GM21367 (cell line): Measurements from ENCODE around the gene GGTA1.

ENCODE experiments used
- ATAC-seq: cut with Tn5 transposase; IDR thresholded peaks from one replicate; pipeline ENCODE4 v1.9.1; 2021; ENCODE audit not compliant: unreplicated experiment

The GGTA1 gene

DNA sequence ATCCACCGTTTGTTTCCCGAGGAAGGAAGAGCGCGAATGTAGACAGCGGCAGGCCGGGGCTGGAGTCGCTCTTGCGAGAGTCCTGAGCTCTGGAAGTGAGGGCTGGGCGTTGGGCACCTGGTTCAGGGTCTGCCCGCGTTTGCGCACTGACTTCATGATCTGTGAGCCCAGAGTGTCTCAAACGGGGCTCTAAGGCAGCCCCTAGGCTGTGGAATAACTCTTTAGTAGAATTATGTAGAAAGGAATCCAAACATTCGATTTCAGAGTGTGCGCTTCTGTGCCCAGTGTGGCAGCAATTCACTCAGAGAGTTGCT is 478 bp upstream of the GGTA1 start:
- no peak for ATAC-seq

DNA sequence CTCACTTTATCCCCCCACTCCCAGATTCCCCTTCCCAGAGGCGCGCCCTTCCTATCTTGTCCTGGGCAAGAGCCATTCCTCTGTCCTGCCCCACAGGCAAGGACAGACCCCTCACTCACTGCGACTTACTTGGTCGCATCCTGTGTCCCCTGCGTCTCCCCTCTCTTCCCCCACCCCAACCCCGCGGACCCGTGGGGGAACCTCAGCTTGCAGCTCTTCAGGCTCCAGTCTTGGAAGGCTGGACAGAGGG is 542 bp downstream of the GGTA1 start:
- ATAC-seq: no peak

DNA sequence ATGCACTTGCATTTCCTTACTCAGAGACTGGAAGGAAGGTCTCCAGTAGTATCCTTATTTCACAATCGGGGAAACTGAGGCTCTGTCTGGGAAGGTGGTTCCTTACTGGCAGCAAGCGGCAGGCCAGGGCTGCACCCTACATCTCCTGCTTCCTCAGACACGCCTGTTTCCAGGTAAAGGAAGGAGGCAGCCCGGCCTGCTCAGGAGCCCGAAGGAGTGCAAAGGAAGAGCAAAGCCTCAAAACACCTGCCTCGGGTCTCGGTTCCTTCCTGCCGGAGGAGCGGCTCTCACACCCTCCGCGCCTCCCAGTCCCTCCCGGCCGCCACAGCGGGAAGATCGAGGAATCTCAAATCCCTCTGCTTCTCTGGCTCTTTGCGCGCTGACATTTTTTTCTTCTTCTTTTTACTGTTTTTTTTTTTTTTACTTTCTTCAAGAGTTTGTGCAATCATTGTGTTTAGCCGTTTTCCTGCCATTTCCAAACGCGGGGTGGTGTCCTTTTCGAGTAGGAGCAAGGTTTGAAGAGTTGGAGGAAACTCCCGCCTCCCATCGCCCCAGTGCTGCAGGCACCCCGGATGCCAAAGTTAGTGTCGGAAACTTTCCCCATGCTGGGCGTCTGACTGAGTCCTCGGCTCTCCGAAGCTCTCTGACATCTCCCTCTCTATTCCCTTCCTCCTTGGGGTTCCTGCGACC is 1.0 kb downstream of the GGTA1 start:
- ATAC-seq: no peak

DNA sequence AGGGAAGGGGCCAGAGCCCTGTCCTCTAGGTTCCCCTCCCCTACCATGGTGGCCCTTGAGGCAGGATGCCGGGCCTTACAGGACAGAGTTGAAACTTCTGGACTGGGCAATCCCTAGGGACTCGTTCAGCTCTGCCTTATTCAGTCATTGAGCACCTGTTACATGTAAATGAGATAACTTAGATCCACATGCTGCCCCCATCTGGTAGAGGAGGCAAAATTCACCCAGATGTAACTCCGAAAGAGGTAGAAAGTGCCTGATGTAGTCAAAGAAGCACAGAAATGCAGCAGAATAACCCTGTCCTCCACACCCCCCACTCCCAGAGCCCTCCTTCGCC is 1.5 kb downstream of the GGTA1 start:
- ATAC-seq: peak; percentile 70

DNA sequence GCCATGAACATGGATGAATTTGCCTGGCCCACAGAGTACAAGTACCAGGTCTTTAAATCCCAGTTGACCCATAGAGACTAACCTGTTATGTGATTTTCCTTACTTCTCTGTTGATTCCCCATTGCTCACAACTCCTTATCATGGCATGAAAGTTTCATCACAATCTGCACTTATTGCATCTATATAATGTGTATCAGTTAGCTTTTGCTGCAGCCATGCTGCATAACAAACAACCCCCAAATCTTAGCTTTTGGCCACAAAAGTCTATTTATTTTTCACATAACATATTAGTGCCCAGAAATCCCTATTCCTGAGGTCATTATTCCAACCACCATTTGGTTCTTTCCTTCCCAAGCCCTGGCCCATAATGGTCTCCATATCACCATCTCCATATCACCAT is 3.7 kb downstream of the GGTA1 start:
- no peak for ATAC-seq

- ATAC-seq: no peak
Observed at GRCh38 chr9:121494192-121494591, 5.5 kb downstream of the GGTA1 start.

- no peak for ATAC-seq
Observed at GRCh38 chr9:121491111-121491510, 8.5 kb downstream of the GGTA1 start.

DNA sequence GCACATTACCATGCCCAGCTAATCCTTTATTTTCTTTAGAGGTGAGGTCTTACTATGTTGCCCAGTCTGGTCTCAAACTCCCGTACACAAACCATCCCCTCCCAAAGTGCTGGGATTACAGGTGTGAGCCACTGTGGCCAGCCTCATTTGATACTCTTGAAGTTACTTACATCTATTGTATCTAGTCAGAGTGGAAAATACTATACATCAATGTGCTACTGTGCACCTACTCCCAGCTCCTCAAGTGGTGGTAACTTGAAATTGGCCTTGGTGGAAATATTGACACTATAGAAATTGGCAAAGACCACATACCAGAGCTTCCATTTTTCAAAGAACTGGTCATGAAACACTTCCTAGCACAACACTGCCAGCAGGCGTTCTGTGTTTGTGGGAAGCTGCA is 10.3 kb downstream of the GGTA1 start:
- ATAC-seq: no peak

GRCh38 chr9:121486043-121486442 is 13.6 kb downstream of the GGTA1 start:
- no peak for ATAC-seq

- ATAC-seq: no peak
Observed at GRCh38 chr9:121485623-121486022, 14.0 kb downstream of the GGTA1 start.

GRCh38 chr9:121484651-121485446 is 14.8 kb downstream of the GGTA1 start:
- ATAC-seq: no peak

- no peak for ATAC-seq
Observed at GRCh38 chr9:121483473-121484031, 16.1 kb downstream of the GGTA1 start.

- ATAC-seq: no peak
Observed at GRCh38 chr9:121483049-121483448, 16.6 kb downstream of the GGTA1 start.

DNA sequence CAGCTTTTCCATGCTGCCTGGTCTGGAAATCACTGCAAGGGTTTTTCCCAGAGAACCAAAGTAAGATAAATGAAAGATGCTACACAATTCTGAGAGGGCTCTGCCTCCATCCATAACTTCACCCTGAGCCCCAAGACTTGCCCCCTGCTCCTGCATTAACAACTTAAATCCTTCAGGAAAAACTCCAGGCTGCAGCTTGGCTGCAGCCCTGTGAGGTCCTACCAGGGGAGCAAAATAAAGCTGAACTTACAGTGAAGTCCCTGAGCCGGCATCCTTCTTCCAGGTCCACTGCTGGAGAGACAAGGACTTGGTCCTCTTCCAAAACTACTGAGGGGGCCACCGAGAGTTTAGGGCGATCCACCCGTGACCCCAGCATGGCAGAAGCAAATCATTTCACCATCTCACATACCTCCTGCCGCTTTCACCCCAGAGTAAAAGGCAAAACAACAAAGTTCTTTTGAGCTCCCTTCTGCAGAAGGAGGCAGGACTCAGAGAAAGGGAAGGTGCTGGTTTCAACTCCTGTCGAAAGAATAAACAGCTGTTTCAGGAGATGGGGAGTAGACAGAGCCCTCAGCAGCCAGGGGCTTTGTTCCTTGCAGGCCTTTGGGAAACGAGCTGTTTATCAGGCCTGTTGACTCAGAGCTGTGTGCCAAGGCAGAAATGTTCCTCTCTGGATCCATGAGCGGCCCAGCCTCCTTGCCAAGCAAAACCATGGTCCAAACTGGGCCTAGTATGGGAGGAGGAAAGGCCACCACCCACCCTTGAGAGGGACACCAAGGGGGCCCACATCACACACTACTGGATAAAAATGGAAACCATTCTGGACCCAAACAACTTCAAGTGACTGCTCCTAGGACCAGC is 20.6 kb downstream of the GGTA1 start:
- ATAC-seq: no peak

DNA sequence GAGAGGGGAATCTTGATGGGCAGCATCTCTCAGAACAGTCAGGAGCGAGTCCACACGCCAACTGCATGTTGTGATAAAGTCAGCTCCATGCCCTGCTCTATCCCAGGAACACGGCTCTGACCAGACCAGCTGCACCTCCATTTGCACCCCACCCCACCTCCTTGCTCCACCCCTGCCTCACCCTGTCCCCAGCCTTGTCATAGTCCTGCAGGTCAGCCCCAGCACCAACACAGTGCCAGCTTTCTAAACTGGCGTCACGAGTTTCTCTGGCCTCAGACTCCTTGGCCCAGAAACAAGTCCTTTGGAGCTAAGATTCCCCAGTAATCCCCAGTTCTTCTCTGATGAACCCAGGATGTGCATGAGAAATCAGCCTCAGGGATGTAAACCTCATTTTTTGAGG is 23.5 kb downstream of the GGTA1 start:
- no peak for ATAC-seq

DNA sequence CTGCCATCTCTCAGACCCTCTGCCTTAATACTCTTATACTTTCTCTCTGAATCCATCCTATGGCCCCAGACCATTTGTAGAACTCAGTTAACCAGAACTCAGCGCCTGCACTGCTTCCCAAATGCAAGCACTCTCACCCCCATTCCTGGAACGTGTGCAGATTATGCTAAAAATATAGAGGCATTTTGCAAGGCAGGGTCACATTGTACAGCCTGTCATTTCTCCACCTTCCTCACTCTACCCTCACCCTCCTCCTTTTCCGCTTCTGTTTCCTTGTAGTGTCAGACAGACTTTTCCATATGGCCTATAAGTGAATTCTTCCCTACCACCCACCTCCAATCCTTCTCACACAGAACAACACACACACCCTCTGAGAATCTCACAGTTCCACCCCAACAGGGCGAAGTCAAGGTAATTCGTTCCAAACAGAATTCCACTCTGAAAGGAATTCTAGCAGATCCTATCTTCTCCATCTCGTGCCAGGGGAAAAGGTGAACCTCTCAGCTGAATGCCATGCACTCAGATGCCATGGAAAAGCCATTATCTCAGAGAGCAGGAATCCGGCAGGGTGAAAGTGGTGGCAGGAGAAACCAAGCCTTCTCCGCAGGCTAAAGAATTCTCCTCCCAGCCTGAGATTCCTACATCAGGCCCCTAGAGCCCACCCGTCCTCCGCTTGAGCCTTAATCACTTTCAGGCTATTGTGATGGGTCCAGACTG is 25.3 kb downstream of the GGTA1 start:
- no peak for ATAC-seq

GRCh38 chr9:121473229-121473628 is 26.4 kb downstream of the GGTA1 start:
- ATAC-seq: no peak

GRCh38 chr9:121472446-121472845 is 27.2 kb downstream of the GGTA1 start:
- no peak for ATAC-seq

- ATAC-seq: no peak
Observed at GRCh38 chr9:121466142-121466541, 33.5 kb downstream of the GGTA1 start.

DNA sequence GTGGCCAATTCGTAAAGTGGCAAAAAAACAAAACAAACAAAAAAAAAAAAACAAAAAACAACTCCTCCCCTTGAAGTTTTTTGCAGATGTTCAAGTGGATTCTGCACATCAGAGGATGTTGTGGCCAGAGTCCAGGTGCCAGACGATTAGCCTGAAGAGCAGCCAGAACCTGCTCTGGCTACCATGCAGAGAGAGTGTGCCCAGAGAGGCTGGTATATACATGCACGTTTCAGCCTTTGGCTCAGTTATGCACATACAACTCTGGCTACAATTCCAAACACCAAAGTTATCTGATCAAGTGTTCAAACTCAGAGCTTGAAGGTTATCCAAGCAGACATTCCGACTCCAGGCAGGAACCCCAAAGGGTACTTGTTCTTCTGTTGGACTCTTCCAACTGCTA is 34.7 kb downstream of the GGTA1 start:
- ATAC-seq: no peak

- ATAC-seq: no peak
Observed at GRCh38 chr9:121463026-121463807, 36.4 kb downstream of the GGTA1 start.
